B cell (primary cell): ENCODE results near the gene UGT1A6. TPM values are rescaled to one million over a fixed set of nuclear protein-coding genes. Genes with fewer than 3 reads are reported as not detected.

Experiments
- ATAC-seq: fragments of 200-7000 bp; cut with Tn5 transposase; one replicate; pipeline ENCODE4 v1.10.0; 2021; ENCODE audit warnings: low read depth, mild to moderate bottlenecking, moderate number of reproducible peaks, moderate library complexity
- CTCF ChIA-PET: fragments of 350-600 bp; sonication (Branson Sonifier 250); formaldehyde crosslinking; loops from one replicate; lab custom pipeline; 2021; ENCODE audit warnings: antibody characterized with exemption, inconsistent platforms; lab: Charles Lee
- POLR2A ChIA-PET: fragments of 350-600 bp; sonication (Branson Sonifier 250); formaldehyde crosslinking; loops from one replicate; lab custom pipeline; 2021; ENCODE audit warnings: antibody characterized with exemption; lab: Charles Lee
- DNase-seq: peaks from one replicate; pipeline ENCODE4 v3.0.0; 2013
- H2AFZ ChIP-seq: 2 replicates; pipeline ENCODE4 v1.6.1; 2012; ENCODE audit warnings: mild to moderate bottlenecking, low read depth, low read length; ENCODE audit not compliant: insufficient read depth, poor library complexity, severe bottlenecking
- H3K27ac ChIP-seq, 2 donors: 1 replicate in 1 of 2; 2 replicates in 1 of 2; pipeline ENCODE4 v1.5.1; 2012 to 2013; ENCODE audit warnings: low read length in 2 of 2, mild to moderate bottlenecking in 2 of 2, moderate library complexity in 1 of 2
- H3K27me3 ChIP-seq, 4 experiments: fragments of 200-600 bp in 1 of 4; sonication (generic) in 1 of 4; replicated peaks in 1 of 4; 1 replicate in 2 of 4; 2 replicates in 2 of 4; pipeline versions ENCODE4 v1.6.1 to v1.7.0; 2013 to 2016; ENCODE audit warnings: low read length in 3 of 4, mild to moderate bottlenecking in 2 of 4, mixed read lengths in 1 of 4, moderate library complexity in 1 of 4; ENCODE audit not compliant: insufficient read depth in 4 of 4, control insufficient read depth in 3 of 4; ENCODE audit errors: control extremely low read depth in 1 of 4
- H3K36me3 ChIP-seq, 2 experiments: replicated peaks in 1 of 2; 1 replicate in 1 of 2; 2 replicates in 1 of 2; pipeline versions ENCODE4 v1.6.1 to v1.7.1; 2013; ENCODE audit warnings: low read length in 1 of 2; ENCODE audit not compliant: insufficient read depth in 2 of 2, control insufficient read depth in 1 of 2; ENCODE audit errors: control extremely low read depth in 1 of 2, extremely low read depth in 1 of 2
- H3K4me1 ChIP-seq, 2 donors: fragments of 200-600 bp in 1 of 2; sonication (generic) in 1 of 2; 1 replicate in 1 of 2; 2 replicates in 1 of 2; pipeline versions ENCODE4 v1.5.1 to v1.6.1; 2013 to 2017; ENCODE audit warnings: low read length in 2 of 2; ENCODE audit not compliant: control insufficient read depth in 2 of 2, insufficient read depth in 2 of 2
- H3K4me2 ChIP-seq: replicated peaks from 2 replicates; pipeline ENCODE3; 2012; ENCODE audit warnings: mild to moderate bottlenecking, low read depth, low read length; ENCODE audit not compliant: poor library complexity, severe bottlenecking
- H3K4me3 ChIP-seq, 5 experiments: fragments of 200-600 bp in 1 of 5; sonication (generic) in 1 of 5; 1 replicate in 3 of 5; 2 replicates in 2 of 5; pipeline versions ENCODE4 v1.5.1 to v1.7.0; 2011 to 2016; ENCODE audit warnings: low read length in 4 of 5, mild to moderate bottlenecking in 4 of 5, low read depth in 2 of 5, control low read depth in 1 of 5, moderate library complexity in 1 of 5; ENCODE audit not compliant: insufficient read depth in 1 of 5; ENCODE audit errors: control extremely low read depth in 1 of 5, extremely low read depth in 1 of 5
- H3K79me2 ChIP-seq: fragments of 200-600 bp; sonication (generic); one replicate; pipeline ENCODE4 v1.6.0; 2016; ENCODE audit warnings: low read length; ENCODE audit not compliant: control insufficient read depth, insufficient read depth
- H3K9ac ChIP-seq: fragments of 200-600 bp; sonication (generic); 2 replicates; pipeline ENCODE4 v1.6.1; 2017; ENCODE audit warnings: mild to moderate bottlenecking, low read length, moderate library complexity
- H3K9me3 ChIP-seq, 3 donors: one replicate each; pipeline versions ENCODE4 v1.6.1 to v1.7.1; 2013; ENCODE audit warnings: low read length in 2 of 3; ENCODE audit not compliant: control insufficient read depth in 2 of 3, insufficient read depth in 1 of 3; ENCODE audit errors: control extremely low read depth in 1 of 3
- H4K20me1 ChIP-seq: 2 replicates; pipeline ENCODE4 v1.6.0; 2012; ENCODE audit warnings: mild to moderate bottlenecking, low read length; ENCODE audit not compliant: insufficient read depth, control insufficient read depth, poor library complexity, severe bottlenecking
- H3K27ac Mint-ChIP-seq: one replicate; pipeline ENCODE4 v1.8.0; 2021; ENCODE audit warnings: mixed read lengths
- H3K27me3 Mint-ChIP-seq: one replicate; pipeline ENCODE4 v1.8.0; 2021; ENCODE audit warnings: mixed read lengths
- H3K4me1 Mint-ChIP-seq: one replicate; pipeline ENCODE4 v1.8.0; 2021; ENCODE audit warnings: mixed read lengths
- H3K4me3 Mint-ChIP-seq: one replicate; pipeline ENCODE4 v1.8.0; 2021; ENCODE audit warnings: mixed read lengths
- H3K9me3 Mint-ChIP-seq: one replicate; pipeline ENCODE4 v1.8.0; 2022; ENCODE audit warnings: mixed read lengths; ENCODE audit not compliant: insufficient read depth
- EZH2 ChIP-seq: IDR thresholded peaks from 2 replicates; pipeline ENCODE4 v1.6.1; 2012; ENCODE audit warnings: borderline replicate concordance, low read depth, mild to moderate bottlenecking, moderate library complexity, low read length; ENCODE audit not compliant: insufficient read depth, poor library complexity, severe bottlenecking
- WGBS: methylation state at CpG from one replicate; pipeline ENCODE4 v1.1.5; 2013; ENCODE audit warnings: missing lambda C conversion rate; ENCODE audit not compliant: insufficient coverage; 5-methylcytosine and 5-hydroxymethylcytosine counted together
- intact Hi-C: fragments of 100-400 bp; cut with micrococcal nuclease; formaldehyde crosslinking; loops from one replicate; pipeline ENCODE4 v1.10.0; 2022
- polyA plus RNA-seq: library from polyadenylated mRNA; depleted of rRNA; stranded (reverse); fragments of >200 nt; gene quantifications from 2 replicates; pipeline ENCODE4 v1.2.3, GENCODE V29; 2012
- total RNA-seq, 2 donors: library from RNA; stranded (reverse); fragments of 120-200 nt in 1 of 2; gene quantifications; 1 replicate in 1 of 2; 2 replicates in 1 of 2; pipeline versions ENCODE4 v1.2.3 to v1.2.4, GENCODE V29; 2013 to 2022
- TF ChIP-seq, protein P1 (sequence below): fragments of 200-600 bp; IDR thresholded peaks from one replicate; pipeline ENCODE4 v1.8.0; 2022; ENCODE audit warnings: antibody characterized with exemption, mild to moderate bottlenecking

UGT1A6 gene
- total and polyA plus RNA-seq, 2 donors (not counting 1 experiment from before 2014, with no cell fraction given), result not detected

DNA sequence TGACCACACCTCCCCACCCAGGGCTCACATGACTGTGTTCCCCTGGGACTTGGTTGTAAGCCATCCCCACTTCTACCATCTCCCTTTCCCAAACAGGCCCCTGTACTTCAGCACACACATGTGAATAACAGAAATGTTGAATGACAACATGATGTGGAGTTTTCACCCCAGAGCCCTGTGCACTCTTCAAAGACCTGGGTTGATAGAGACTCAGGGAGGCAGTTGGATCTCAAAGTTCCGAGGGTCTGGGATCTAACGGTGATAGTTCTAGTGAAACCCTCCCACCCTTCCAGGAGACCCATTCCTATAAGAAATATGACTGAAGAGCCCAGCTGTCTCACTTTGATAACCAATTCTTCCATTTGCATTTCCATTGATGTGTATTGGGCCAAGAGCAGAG lies 85.3 kb downstream of the UGT1A6 start, which contains the start of gene MROH2A:
Gene MROH2A (plus strand): TSS at position 301 of the 400 bp plus-strand sequence. CDS start 1,029 bp downstream, outside the sequence.
- ATAC-seq (no peak), DNase-seq (no peak)
- Histone ChIP-seq H3K9ac (no peak within 1 kb of the TSS), H3K27ac (no peak within 1 kb of the TSS), H2AFZ (no peak within 1 kb of the TSS), H3K36me3 (no peaks in the 10 kb centered on the region), H3K4me1 (no peaks in the 10 kb centered on the region), H3K4me3 (no peak within 1 kb of the TSS), H3K79me2 (no peaks in the 10 kb centered on the region), H4K20me1 (no peaks in the 10 kb centered on the region), H3K9me3 (peaks cover 2 to 24% (median 8%) of the 10 kb centered on the region in 3 donors), H3K27me3 (peaks cover 0 to 12% (median 1%) of the 10 kb centered on the region in 4 experiments), H3K4me2 (no peak within 1 kb of the TSS)
- intact Hi-C loops, result no loop called here
- TF ChIP-seq, protein P1, sequence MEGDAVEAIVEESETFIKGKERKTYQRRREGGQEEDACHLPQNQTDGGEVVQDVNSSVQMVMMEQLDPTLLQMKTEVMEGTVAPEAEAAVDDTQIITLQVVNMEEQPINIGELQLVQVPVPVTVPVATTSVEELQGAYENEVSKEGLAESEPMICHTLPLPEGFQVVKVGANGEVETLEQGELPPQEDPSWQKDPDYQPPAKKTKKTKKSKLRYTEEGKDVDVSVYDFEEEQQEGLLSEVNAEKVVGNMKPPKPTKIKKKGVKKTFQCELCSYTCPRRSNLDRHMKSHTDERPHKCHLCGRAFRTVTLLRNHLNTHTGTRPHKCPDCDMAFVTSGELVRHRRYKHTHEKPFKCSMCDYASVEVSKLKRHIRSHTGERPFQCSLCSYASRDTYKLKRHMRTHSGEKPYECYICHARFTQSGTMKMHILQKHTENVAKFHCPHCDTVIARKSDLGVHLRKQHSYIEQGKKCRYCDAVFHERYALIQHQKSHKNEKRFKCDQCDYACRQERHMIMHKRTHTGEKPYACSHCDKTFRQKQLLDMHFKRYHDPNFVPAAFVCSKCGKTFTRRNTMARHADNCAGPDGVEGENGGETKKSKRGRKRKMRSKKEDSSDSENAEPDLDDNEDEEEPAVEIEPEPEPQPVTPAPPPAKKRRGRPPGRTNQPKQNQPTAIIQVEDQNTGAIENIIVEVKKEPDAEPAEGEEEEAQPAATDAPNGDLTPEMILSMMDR, result no peak
- no peak for TF ChIP-seq EZH2
- ChIA-PET POLR2A (no interaction called here), CTCF (no interaction called here)
- no peak within 1 kb of the TSS for H3K4me3 Mint-ChIP-seq
- no peak within 1 kb of the TSS for H3K27ac Mint-ChIP-seq
- no peaks in the 10 kb centered on the region for H3K4me1 Mint-ChIP-seq
- H3K9me3 Mint-ChIP-seq, result peaks cover 7% of the 10 kb centered on the region
- no CpG with 5 or more reads among the region's 2 CpGs for WGBS
- H3K27me3 Mint-ChIP-seq, result peaks cover 24% of the 10 kb centered on the region

DNA sequence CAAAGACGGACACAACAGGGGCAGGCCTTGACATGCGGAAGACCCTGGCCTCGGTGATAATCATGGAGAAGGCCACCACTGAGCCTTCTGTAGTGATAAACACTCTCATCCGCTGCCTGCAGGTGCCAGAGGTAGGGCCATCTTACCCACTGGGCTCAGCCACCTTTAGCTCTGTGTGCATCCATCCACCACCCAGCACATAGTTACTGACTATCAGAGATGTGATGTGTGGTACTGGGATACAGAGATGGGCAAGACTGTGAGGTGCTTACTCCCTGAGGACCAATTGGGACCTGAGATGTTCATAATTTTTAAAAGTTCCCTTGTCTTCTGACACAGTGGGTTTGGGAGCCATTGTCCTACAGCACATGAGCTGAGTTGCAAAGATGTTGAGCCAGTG lies 87.0 kb downstream of the UGT1A6 start:
- no peak for ATAC-seq
- peaks cover 0 to 10% (median 1%) of the 10 kb centered on the region in 4 experiments for H3K27me3 ChIP-seq
- peaks cover 25% of the 10 kb centered on the region for H3K27me3 Mint-ChIP-seq
- H2AFZ ChIP-seq, result no peak overlapping the region
- no peaks in the 10 kb centered on the region for H4K20me1 ChIP-seq
- H3K27ac Mint-ChIP-seq, result no peak overlapping the region
- H3K36me3 ChIP-seq, result no peaks in the 10 kb centered on the region
- no peak for DNase-seq
- H3K4me2 ChIP-seq, result no peak overlapping the region
- POLR2A ChIA-PET, result no interaction called here
- H3K9me3 ChIP-seq, result peaks cover 2 to 24% (median 8%) of the 10 kb centered on the region in 3 donors
- no peak overlapping the region for H3K4me3 ChIP-seq
- WGBS, result 91% methylated on average over 3 of the region's 4 CpGs
- intact Hi-C loops, result no loop called here
- TF ChIP-seq EZH2, result no peak
- TF ChIP-seq, protein P1, result no peak
- no peaks in the 10 kb centered on the region for H3K4me1 Mint-ChIP-seq
- peaks cover 7% of the 10 kb centered on the region for H3K9me3 Mint-ChIP-seq
- CTCF ChIA-PET, result no interaction called here
- no peak overlapping the region for H3K27ac ChIP-seq
- no peaks in the 10 kb centered on the region for H3K4me1 ChIP-seq
- no peaks in the 10 kb centered on the region for H3K79me2 ChIP-seq
- H3K4me3 Mint-ChIP-seq, result no peak overlapping the region
- no peak overlapping the region for H3K9ac ChIP-seq
